NK-92 (cell line): ENCODE data around the gene TADA2A.

Source experiments
- DNase-seq: peaks from one replicate; lab custom pipeline; 2025; ENCODE audit not compliant: unreplicated experiment; lab: John Stamatoyannopoulos, UW

TADA2A gene

GRCh38 chr17:37458805-37459204 is 52.1 kb downstream of the TADA2A start:
- no peak for DNase-seq

- no peak for DNase-seq
These were observed 55.0 kb downstream of the TADA2A start for GRCh38 chr17:37461668-37462067.

- no peak for DNase-seq
These were observed 55.8 kb downstream of the TADA2A start for GRCh38 chr17:37462492-37462891.

- DNase-seq: no peak
These were observed 56.4 kb downstream of the TADA2A start for GRCh38 chr17:37463039-37463438.

GRCh38 chr17:37465069-37465616 is 58.5 kb downstream of the TADA2A start:
- DNase-seq: no peak

GRCh38 chr17:37466471-37466870 is 59.8 kb downstream of the TADA2A start:
- DNase-seq: no peak

GRCh38 chr17:37470181-37470580 is 63.5 kb downstream of the TADA2A start:
- no peak for DNase-seq

GRCh38 chr17:37475731-37476420 is 69.2 kb downstream of the TADA2A start:
- DNase-seq: no peak

DNA sequence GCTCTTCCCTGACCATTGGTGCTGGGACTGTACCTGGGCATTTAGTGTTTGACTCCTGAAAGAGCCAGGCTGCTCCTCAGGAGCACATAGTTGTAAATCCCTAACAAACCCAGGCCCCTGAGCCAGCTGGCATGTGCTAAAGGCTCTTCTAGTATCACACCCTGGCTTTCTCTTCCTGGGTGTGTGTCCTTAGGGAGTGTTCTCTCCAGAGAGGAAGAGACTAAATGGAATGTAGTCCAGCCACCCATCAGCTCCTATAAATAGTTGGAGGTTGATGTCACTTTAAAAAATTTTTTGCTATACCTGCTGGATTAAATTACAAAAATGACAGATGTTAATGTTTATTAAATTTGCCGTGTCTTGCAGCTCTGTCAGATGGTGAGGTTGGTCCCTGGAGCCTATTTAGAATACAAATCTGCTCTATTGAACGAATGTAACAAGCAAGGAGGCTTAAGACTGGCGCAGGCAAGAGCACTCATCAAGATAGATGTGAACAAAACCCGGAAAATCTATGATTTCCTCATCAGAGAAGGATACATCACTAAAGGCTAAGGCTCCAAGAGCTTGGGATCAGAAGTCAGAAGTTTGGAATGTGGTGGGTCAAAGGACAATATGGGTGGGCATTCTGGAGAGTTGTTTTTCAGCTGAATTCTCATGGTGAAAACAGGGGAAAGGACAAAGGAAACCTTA is 69.9 kb downstream of the TADA2A start:
- DNase-seq: no peak

DNA sequence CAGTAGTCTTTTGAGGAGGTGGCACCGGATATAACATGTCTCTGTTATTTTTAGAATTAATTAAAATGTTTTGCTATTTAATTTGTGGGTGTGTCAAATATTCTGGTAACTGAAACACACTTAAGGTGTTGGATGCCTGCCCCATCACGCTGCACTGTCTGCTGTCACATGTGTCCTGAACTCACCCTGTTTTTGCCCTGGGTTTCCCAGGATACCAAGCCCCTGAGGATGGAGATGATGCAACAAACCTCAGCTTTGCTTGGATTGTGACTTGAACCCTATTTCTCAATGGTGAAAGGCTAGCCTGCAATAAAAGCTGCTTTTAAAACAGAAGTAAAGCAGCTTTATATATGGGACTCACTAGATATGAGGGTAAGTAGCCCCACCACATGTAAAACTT is 71.5 kb downstream of the TADA2A start:
- DNase-seq: no peak

DNA sequence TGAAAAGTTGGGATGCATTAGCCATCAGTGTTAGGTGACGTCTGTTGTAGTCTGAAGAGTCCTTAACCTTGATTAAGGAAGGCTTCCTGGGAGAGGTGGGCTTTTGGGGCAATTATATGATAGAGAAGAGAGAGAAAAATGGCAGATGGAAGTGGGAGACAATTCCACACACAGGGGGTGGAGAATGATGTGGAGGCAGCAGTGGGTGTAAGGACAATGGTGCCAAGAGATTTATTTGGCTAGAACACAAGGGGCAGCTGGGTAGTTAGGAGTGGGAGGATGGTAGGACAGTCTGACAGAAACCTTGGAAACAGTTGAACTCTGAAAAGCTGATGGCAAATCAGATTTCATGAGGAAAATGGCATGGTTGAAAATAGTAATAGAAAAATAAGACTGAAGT is 72.3 kb downstream of the TADA2A start:
- no peak for DNase-seq

DNA sequence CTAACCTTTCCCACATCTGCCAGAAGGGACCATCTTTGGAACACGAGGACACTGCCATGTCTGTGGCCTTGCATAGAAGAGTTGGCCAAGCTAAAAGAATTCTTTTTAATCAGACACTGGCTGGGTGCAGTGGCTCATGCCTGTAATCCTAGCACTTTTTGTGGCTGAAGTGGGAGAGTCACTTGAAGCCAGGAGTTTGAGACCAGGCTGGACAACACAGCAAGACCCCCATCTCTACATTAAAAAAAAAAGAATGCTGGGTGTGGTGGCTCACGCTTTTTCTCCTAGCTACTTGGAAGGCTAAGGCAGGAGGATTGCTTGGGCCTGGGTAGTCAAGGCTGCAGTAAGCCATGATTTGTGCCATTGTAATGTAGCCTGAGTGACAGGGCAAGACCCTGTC is 73.7 kb downstream of the TADA2A start:
- no peak for DNase-seq

- DNase-seq: no peak
These were observed 74.4 kb downstream of the TADA2A start for GRCh38 chr17:37481001-37481665.

GRCh38 chr17:37483311-37484039 is 76.8 kb downstream of the TADA2A start:
- DNase-seq: no peak

GRCh38 chr17:37485938-37486570 is 79.4 kb downstream of the TADA2A start:
- DNase-seq: no peak

- no peak for DNase-seq
These were observed 81.4 kb downstream of the TADA2A start for GRCh38 chr17:37488009-37488604.

DNA sequence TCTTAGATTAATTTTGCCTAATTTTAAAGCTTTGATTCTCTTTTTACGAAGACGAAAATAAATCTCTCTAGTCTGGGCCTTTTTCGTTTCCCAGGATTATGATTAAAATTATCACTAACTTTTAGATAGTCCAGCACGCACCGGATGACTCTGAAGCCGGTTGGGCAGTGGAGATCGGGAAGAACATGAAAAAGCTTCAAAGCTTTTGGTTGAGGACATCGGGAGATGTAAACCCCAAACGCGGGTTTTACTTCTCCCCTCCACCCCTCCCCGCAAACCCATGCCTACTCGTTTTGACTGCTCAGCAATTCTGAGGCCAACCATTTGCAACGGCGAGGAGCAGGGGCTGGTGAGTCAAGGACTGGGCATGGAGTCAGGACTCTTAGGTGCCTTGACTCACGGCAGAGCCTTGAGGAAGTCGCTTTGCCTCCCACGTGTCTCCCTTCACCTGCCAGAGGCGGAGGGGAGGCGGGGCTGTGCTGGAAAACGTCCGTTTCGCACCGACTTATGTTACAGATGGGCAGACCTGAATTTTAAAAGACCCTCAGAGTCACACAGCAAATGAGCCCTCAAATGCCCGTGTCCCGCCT is 82.0 kb downstream of the TADA2A start:
- DNase-seq: no peak

DNA sequence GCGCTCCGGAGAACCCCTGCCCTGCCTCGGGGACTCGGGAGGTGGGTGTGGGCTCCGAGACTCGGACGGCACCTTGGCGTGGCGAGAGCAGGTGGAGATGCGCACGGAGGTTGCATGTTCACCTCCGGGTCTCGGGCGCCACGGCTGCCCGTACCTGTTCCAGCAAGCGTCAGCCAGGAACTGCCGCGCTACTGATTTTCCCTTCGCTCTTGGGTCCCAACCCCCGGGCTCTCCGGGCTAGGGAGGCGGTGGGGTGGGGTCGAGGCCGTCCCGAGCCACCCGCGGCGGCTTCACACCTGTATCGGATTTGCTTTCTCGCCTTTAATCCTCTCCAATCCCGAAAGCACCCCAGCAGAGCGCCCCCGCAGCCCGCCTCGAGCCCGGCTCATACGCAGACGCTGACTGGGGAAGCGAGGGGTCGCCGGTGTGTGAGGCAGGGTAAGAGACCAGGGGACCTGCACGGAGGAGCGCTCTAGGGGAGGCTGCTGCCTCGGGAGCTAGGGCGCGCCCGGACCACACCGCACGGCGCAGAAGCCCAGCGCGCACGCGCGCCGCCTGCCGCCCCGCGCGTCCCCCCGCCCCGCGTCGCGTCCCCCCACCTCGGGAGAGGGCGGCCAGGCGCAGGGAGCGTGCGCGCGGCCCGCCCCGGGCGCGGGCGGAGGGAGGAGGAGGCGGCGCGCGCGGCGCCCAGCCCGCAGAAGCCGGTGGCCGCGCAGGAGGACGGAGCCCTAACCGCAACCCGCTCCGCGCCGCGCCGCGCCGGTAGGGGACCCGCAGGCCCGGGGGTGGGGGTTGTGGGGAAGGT is 82.7 kb downstream of the TADA2A start, which contains the start of gene DUSP14:
Gene DUSP14, plus strand, starts transcription at position 695 of the 805 bp plus-strand sequence. CDS start 22,382 bp downstream, outside the sequence.
- DNase-seq: no peak

GRCh38 chr17:37490022-37490587 is 83.4 kb downstream of the TADA2A start:
- DNase-seq: no peak
